T-helper 2 cell treated with Interferon-gamma antibody and Interleukin-4, amounts not matched to agents 5 μg/mL and 100 μg/mL, for 36 hours (primary cell): Measurements from ENCODE around the gene TMEM44.
"Not testable (repeated sequence)": the region's sequence is repeated elsewhere in the genome, so short reads cannot be mapped to it uniquely, and the experiment has no call there.

Source experiments
- DNase-seq: peaks from one replicate; pipeline ENCODE4 v3.0.0; 2021; ENCODE audit warnings: low spot score
- H3K27ac Mint-ChIP-seq: one replicate; pipeline ENCODE4 v1.8.0; 2021; ENCODE audit warnings: mild to moderate bottlenecking, mixed read lengths
- H3K27me3 Mint-ChIP-seq: one replicate; pipeline ENCODE4 v1.8.0; 2021; ENCODE audit warnings: low read depth, mixed read lengths
- H3K36me3 Mint-ChIP-seq: one replicate; pipeline ENCODE4 v1.8.0; 2021; ENCODE audit warnings: low read depth, mixed read lengths
- H3K4me1 Mint-ChIP-seq: one replicate; pipeline ENCODE4 v1.8.0; 2021; ENCODE audit warnings: low read depth, mixed read lengths
- H3K4me3 Mint-ChIP-seq: one replicate; pipeline ENCODE4 v1.8.0; 2022; ENCODE audit warnings: mild to moderate bottlenecking, moderate library complexity, mixed read lengths
- H3K9me3 Mint-ChIP-seq: one replicate; pipeline ENCODE4 v1.8.0; 2021; ENCODE audit warnings: mixed read lengths

TMEM44 gene

DNA sequence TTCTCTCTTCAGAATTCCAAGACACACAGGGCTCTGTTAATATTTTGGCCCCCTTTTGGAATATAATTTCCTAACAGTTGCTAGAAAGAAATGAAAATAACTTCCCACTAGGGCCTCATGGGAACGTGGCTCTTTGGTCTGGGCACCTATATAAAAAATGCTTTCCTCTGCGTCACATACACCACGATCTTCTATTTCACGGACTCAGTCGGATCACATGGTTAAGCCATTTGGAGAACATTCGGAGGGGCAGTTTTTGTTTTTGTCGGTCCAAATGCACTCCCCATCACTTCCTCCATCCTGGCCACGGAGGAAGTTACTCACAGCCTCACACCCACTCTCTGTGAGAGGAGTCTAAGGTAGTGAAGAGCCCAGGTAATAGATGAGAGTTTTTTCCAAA, 21.0 kb downstream of the TMEM44 start:
- Mint-ChIP-seq H3K9me3 (no peaks in the 10 kb centered on the region), H3K4me3 (no peak overlapping the region), H3K27ac (no peak overlapping the region), H3K36me3 (no peaks in the 10 kb centered on the region), H3K27me3 (peaks cover 4% of the 10 kb centered on the region), H3K4me1 (peaks cover 3% of the 10 kb centered on the region)
- DNase-seq: no peak

DNA sequence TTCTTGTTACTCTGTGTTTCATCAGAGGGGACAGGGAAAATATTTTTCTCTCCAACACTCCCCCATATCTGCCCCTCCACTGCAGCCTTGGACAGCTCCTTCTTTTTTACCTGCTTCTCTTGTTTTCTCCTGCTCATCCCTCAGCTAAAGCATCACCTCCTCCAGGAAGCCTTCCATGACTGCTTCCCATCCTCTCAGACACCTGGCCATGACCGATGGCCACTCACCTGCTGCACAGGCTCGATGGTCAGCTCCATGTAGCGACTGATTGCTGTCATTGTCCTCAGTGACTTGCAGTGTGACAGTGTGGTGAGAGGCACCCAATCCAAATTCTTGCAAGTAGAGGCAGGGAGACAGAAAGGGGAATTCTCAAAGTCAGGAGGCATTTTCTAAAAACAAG, 22.5 kb downstream of the TMEM44 start:
- no peak overlapping the region for H3K27ac Mint-ChIP-seq
- peaks cover 4% of the 10 kb centered on the region for H3K27me3 Mint-ChIP-seq
- no peak for DNase-seq
- no peaks in the 10 kb centered on the region for H3K36me3 Mint-ChIP-seq
- no peak overlapping the region for H3K4me3 Mint-ChIP-seq
- H3K9me3 Mint-ChIP-seq: no peaks in the 10 kb centered on the region
- peaks cover 3% of the 10 kb centered on the region for H3K4me1 Mint-ChIP-seq

DNA sequence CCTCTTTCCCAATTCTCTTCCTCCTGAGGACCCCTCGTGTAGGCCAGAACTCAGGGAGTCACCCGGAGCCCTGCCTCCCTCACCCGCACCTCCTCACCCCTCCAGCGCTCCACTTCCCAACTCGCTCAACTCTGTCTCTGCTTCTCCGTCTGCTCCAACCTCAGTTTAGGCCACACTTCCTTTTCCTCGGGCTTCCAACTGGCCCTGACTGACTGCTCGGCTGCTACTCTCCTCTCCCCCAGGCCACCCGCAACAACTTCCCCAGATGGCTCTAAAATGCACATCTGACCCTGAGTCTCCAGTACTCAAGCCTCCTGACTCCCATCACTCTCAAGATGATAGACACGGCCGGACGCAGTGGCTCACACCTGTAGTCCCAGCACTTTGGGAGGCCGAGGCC, 23.6 kb downstream of the TMEM44 start:
- no peaks in the 10 kb centered on the region for H3K9me3 Mint-ChIP-seq
- no peak overlapping the region for H3K27ac Mint-ChIP-seq
- H3K4me3 Mint-ChIP-seq: no peak overlapping the region
- H3K27me3 Mint-ChIP-seq: peaks cover 4% of the 10 kb centered on the region
- DNase-seq: no peak
- no peaks in the 10 kb centered on the region for H3K36me3 Mint-ChIP-seq
- H3K4me1 Mint-ChIP-seq: peaks cover 3% of the 10 kb centered on the region

DNA sequence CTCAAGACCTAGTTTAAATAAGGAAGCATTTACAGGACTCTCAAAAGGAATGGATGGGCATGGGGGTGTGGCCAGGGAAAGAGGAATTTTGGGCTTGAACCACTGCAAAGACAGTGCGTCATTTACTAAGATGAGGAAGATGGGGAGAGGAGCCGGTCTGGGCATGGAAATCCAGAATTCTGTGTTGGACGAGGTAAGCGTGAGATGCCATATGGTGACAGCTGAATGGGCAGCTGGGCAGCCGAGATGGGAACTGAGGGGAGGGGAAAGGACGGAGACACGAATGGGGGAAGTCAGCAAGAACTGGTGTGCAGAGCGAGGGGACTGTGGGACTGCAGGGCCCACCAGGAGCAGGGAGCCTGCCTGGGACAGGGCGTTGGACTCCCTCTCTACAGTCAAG, 24.2 kb downstream of the TMEM44 start:
- H3K27ac Mint-ChIP-seq: no peak overlapping the region
- no peak overlapping the region for H3K4me3 Mint-ChIP-seq
- peaks cover 3% of the 10 kb centered on the region for H3K4me1 Mint-ChIP-seq
- H3K9me3 Mint-ChIP-seq: no peaks in the 10 kb centered on the region
- H3K27me3 Mint-ChIP-seq: peaks cover 4% of the 10 kb centered on the region
- DNase-seq: no peak
- no peaks in the 10 kb centered on the region for H3K36me3 Mint-ChIP-seq

DNA sequence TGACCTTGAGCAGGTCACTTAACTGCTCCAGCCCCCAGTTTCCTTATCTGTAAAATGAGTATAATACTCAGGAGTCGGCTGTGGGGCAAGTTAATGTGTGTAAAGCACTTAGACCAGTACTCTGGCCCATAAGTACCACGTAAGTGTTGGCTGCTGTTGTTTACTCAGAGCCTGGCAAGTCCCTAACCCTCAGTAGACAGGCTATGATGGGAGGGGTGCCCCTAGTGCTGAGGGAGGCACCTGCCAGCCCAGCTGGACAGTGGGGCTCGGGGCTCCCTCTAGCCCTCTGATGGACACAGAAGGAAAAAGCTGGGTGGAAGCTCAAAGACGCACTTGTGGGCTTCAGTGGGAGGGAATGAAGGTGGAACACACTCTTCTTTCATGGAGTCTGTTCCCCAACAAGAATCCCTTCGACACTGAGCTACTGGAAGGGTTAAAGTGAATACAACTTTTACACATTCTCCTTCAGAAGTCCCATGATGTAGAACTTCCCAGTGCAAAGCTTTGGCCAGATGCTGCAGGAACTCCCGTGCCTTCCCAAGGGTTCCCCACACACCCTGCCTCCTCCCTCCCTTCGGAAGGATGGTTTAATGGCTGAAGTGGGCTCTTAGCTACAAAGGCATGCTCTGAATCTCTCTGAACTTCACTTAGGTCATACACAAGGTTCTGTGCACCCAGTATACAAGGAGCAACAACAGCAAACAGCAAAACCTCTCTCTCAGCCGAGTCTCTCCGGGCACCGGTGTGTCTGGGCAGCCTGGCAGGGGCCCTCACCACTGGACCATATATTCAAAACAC, 25.4 kb downstream of the TMEM44 start:
- Mint-ChIP-seq H3K9me3 (no peaks in the 10 kb centered on the region), H3K4me3 (no peak overlapping the region), H3K27ac (no peak overlapping the region), H3K27me3 (peaks cover 4% of the 10 kb centered on the region), H3K36me3 (no peaks in the 10 kb centered on the region), H3K4me1 (peaks cover 3% of the 10 kb centered on the region)
- DNase-seq: no peak

DNA sequence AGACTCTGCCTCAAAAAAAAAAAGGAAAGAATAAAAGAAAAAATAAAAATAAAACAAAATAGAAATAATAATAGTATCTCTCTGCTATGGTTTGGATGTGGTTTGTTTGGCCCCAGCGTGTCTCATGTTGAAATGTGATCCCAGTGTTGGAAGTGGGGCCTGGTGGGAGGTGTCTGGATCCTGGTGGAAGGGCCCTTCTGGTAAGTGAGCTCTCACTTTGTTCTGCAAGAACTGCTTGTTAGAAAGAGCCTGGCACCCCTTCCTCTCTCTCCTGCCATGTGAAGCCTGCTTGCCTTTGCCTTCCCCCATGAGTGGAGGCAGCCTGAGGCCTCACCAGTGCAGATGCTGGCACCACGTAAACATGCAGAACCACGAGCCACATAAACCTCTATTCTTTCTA, 26.3 kb downstream of the TMEM44 start:
- H3K9me3 Mint-ChIP-seq: no peaks in the 10 kb centered on the region
- H3K4me1 Mint-ChIP-seq: no peaks in the 10 kb centered on the region
- no peak overlapping the region for H3K27ac Mint-ChIP-seq
- no peak overlapping the region for H3K4me3 Mint-ChIP-seq
- H3K27me3 Mint-ChIP-seq: peaks cover 4% of the 10 kb centered on the region
- DNase-seq: no peak
- no peaks in the 10 kb centered on the region for H3K36me3 Mint-ChIP-seq

DNA sequence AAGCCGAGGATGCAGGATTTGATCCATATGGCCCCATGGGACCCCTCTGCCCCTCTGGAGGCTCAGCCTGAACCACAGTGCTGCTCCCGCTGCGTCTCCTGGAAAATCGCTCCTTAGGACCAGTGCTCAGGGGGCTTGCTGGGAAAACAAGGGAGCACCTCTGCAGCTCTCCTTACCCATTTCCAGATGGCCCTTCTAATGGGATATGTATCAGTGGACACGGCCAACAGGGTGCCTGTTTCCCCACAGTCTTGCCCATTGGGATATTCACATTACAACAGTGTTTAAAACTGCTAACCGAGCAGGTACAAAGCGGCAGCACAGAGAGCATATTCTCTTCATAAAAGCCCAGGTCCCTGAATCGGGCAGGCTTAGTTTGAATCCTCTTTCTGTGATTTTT, 27.1 kb downstream of the TMEM44 start:
- no peak overlapping the region for H3K27ac Mint-ChIP-seq
- no peak overlapping the region for H3K4me3 Mint-ChIP-seq
- peaks cover 4% of the 10 kb centered on the region for H3K27me3 Mint-ChIP-seq
- H3K9me3 Mint-ChIP-seq: no peaks in the 10 kb centered on the region
- H3K36me3 Mint-ChIP-seq: no peaks in the 10 kb centered on the region
- H3K4me1 Mint-ChIP-seq: no peaks in the 10 kb centered on the region
- DNase-seq: no peak

DNA sequence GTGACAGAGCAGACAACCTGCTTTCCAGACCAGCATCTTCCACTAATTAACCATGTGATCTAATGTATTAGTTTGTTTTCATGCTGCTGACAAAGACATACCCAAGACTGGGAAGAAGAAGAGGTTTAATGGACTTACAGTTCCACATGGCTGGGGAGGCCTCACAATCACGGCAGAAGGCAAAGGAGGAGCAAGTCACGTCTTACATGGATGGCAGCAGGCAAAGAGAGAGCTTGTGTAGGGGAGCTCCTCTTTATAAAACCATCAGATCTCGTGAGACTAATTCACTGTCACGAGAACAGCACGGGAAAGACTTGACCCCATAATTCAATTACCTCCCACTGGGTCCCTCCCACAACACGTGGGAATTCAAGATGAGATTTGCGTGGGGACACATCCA, 27.9 kb downstream of the TMEM44 start:
- DNase-seq, H3K36me3 Mint-ChIP-seq, H3K9me3 Mint-ChIP-seq: not testable (repeated sequence)

DNA sequence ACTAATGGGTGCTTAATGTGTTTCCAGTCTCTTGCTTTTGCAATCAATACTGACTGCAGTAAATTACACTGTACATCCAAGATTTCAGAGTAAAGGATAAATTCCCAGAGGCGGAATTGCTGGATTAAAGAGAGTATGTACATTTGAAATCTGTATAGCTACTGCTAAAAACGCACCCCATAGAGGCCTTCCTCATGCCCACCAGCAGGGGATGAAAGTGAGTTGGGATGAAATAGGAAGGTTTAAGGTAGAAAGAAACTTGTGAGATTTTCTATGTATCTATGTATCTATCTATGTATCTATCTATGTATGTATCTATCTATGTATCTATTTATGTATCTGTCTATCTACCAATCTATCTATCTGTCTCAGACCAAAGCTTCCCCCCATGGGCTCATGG, 28.4 kb downstream of the TMEM44 start:
- DNase-seq: no peak
- H3K36me3 Mint-ChIP-seq: no peaks in the 10 kb centered on the region
- H3K9me3 Mint-ChIP-seq: no peaks in the 10 kb centered on the region
- no peak overlapping the region for H3K27ac Mint-ChIP-seq
- no peak overlapping the region for H3K4me3 Mint-ChIP-seq
- peaks cover 4% of the 10 kb centered on the region for H3K27me3 Mint-ChIP-seq
- H3K4me1 Mint-ChIP-seq: no peaks in the 10 kb centered on the region

More for the DNA sequence above, 27.9 kb downstream of the TMEM44 start:
- H3K27ac Mint-ChIP-seq, H3K4me3 Mint-ChIP-seq, H3K27me3 Mint-ChIP-seq, H3K4me1 Mint-ChIP-seq: not testable (repeated sequence)

DNA sequence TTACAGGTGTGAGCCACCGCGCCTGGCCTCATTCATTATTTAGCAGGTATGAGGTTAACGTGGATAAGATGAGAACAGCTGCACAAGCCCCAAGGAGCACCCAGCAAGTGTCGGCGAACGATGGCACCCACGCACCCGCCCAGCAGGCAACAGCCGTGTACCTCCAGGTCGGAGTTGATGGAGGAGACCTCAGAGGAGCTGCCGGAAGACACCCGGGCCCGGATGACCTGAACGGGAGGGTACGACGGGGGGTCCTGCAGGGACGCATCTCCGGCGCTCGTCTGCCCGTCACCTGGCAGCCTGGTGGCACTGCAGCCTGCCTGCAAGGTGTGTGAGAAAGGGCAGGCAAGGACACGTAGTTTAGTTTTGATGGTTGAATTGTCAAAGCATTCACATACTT, 29.1 kb downstream of the TMEM44 start:
- DNase-seq: no peak
- Mint-ChIP-seq H3K36me3 (no peaks in the 10 kb centered on the region), H3K27ac (no peak overlapping the region), H3K4me3 (no peak overlapping the region), H3K4me1 (no peaks in the 10 kb centered on the region), H3K9me3 (no peaks in the 10 kb centered on the region), H3K27me3 (peaks cover 4% of the 10 kb centered on the region)

DNA sequence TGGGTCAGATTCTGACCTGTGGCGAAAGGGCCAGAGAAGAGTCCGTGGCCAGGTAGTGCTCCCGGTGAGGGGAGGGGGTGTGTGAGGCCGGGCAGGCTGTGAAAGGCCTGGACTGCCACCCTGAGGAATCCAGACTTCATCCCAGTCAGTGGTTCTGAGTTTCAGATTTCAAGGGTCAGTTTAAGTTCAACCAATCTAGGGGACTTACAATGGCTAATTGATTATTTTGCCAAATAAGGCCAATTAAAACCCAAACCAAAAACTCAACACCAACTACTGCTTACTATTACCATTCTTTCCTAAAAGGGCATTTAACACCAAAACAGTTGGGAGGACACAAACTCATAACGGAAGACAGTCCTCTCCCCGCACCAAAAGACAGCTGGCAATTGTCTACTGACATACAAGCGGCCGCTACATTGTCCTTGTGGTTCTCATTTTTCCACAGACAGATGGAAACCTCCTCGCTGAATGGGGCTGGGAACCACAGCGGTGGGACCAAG, 30.5 kb downstream of the TMEM44 start:
- H3K4me3 Mint-ChIP-seq: no peak overlapping the region
- no peaks in the 10 kb centered on the region for H3K4me1 Mint-ChIP-seq
- no peaks in the 10 kb centered on the region for H3K36me3 Mint-ChIP-seq
- no peak for DNase-seq
- no peaks in the 10 kb centered on the region for H3K27me3 Mint-ChIP-seq
- H3K27ac Mint-ChIP-seq: no peak overlapping the region
- no peaks in the 10 kb centered on the region for H3K9me3 Mint-ChIP-seq

DNA sequence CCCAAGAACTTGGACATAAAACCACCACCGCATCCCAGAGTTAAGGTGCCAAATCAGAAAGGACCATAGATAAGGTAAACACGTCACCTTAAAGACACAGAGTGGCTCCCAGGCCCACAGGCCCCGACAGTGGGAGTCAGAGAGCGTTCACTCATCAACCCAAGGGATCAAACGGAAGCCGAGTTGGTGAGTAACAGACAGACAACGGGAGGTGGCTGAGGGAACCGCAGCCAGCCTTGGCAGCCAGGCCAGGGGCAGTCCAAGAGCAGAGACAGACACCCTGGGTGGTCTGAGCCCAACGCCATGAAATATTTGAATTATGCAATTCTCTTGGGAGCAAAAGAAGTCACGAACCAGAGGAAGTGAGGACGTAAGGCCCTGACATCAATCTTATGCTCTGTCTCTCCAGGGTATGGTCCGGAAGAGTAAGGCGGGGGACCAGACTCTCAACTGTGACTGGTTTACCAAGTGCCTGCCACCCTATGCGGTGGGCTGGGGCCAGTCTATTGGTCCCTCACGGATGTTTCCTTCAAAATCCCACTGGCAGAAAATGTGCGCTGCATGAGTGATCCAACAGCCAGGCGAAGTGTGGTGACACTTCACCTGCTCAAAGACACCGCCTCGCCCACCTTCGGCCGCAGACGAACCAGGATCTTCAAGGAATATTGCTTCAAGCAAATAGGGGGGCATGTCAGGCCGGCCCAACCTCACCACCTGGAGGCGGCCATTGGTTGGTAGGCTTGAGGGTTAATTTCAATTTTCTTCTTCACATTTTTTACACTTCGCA, 34.3 kb downstream of the TMEM44 start:
- no peaks in the 10 kb centered on the region for H3K27me3 Mint-ChIP-seq
- no peaks in the 10 kb centered on the region for H3K36me3 Mint-ChIP-seq
- DNase-seq: no peak
- no peak overlapping the region for H3K27ac Mint-ChIP-seq
- H3K4me3 Mint-ChIP-seq: no peak overlapping the region
- H3K9me3 Mint-ChIP-seq: no peaks in the 10 kb centered on the region
- peaks cover 5% of the 10 kb centered on the region for H3K4me1 Mint-ChIP-seq

DNA sequence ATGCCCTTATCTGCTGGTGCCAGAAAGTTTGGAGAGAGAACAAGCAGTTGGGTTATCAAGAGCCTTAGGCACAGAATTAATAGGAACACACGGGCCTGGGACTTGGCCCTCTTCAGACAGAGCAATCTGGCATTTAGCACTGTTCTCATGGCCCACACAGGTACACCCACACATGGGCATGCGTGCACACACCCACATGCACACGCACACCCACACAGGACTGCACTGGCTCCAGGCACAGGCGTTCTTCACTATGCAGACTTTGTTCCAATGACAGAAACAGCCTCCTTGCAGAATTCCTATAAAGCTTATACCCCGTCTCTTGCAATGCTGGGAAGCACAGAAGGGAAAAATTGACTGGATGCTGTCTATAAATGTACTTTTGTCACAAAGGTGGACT, 36.3 kb downstream of the TMEM44 start:
- H3K4me1 Mint-ChIP-seq: peaks cover 5% of the 10 kb centered on the region
- H3K9me3 Mint-ChIP-seq: no peaks in the 10 kb centered on the region
- no peak for DNase-seq
- no peak overlapping the region for H3K4me3 Mint-ChIP-seq
- H3K27me3 Mint-ChIP-seq: no peaks in the 10 kb centered on the region
- H3K36me3 Mint-ChIP-seq: no peaks in the 10 kb centered on the region
- no peak overlapping the region for H3K27ac Mint-ChIP-seq
